K562 (cell line): ENCODE data around the gene SLC33A1. TPM values are rescaled to one million over a fixed set of nuclear protein-coding genes. Genes with fewer than 3 reads are reported as not detected.
A peak's percentile ranks its signal among the peaks of the same experiment; 100 is the strongest.

Experiments
- FOXP1 ChIP-seq: sonication (generic); formaldehyde crosslinking; IDR thresholded peaks from 2 replicates; pipeline ENCODE4 v1.8.0; 2022; ENCODE audit warnings: mild to moderate bottlenecking, missing genetic modification reagents
- KLF1 ChIP-seq: fragments of 450-650 bp; IDR thresholded peaks from 2 replicates; pipeline ENCODE4 v1.6.1; 2016; ENCODE audit warnings: missing genetic modification characterization, missing compliant biosample characterization
- LCOR ChIP-seq: sonication (generic); formaldehyde crosslinking; IDR thresholded peaks from 2 replicates; pipeline ENCODE4 v1.8.0; 2022; ENCODE audit warnings: mild to moderate bottlenecking, missing genetic modification reagents
- NR2C1 ChIP-seq, 2 experiments: fragments of 450-650 bp; IDR thresholded peaks; 2 replicates each; pipeline ENCODE4 v1.6.1; 2017; ENCODE audit warnings: mild to moderate bottlenecking in 2 of 2, antibody characterized with exemption in 1 of 2, inconsistent platforms in 1 of 2, missing compliant biosample characterization in 1 of 2, missing genetic modification characterization in 1 of 2
- POLR2A ChIP-seq: fragments of 450-650 bp; conservative IDR thresholded peaks from 2 replicates; pipeline ENCODE4 v1.6.1; 2016
- RBBP5 ChIP-seq: fragments of 200-600 bp; sonication (generic); IDR thresholded peaks from 2 replicates; pipeline ENCODE4 v1.6.1; 2012; ENCODE audit warnings: borderline replicate concordance, mild to moderate bottlenecking, low read length, control low read depth, inconsistent platforms; ENCODE audit not compliant: insufficient read depth, poor library complexity, severe bottlenecking
- RBM25 ChIP-seq: fragments of 200-400 bp; formaldehyde crosslinking; IDR thresholded peaks from 2 replicates; pipeline ENCODE4 v1.6.1; 2018; ENCODE audit warnings: low read length, low read depth, moderate library complexity; ENCODE audit not compliant: severe bottlenecking
- RHOXF2B ChIP-seq: fragments of 250-450 bp; sonication (Bioruptor Pico); conservative IDR thresholded peaks from 2 replicates; pipeline ENCODE4 v1.5.1; 2021
- SREBF1 ChIP-seq: fragments of 150-350 bp; IDR thresholded peaks from 2 replicates; pipeline ENCODE4 v1.6.1; 2014; ENCODE audit warnings: antibody characterized with exemption, low read depth, low read length, borderline replicate concordance
- SREBF2 ChIP-seq: sonication (generic); formaldehyde crosslinking; IDR thresholded peaks from 2 replicates; pipeline ENCODE4 v1.4.0; 2020; ENCODE audit warnings: mild to moderate bottlenecking, missing genetic modification reagents
- ZNF274 ChIP-seq: IDR thresholded peaks from 2 replicates; pipeline ENCODE4 v1.6.1; 2011; ENCODE audit warnings: low read depth, mild to moderate bottlenecking, low read length, moderate library complexity, borderline replicate concordance
- ZNF384 ChIP-seq: IDR thresholded peaks from 2 replicates; pipeline ENCODE4 v1.6.1; 2012; ENCODE audit warnings: low read depth, low read length, improper control_type of control experiment
- polyA plus RNA-seq, 8 experiments: library from polyadenylated mRNA; depleted of rRNA in 4 of 8; stranded (reverse) in 5 of 8; unstranded in 3 of 8; fragments of >200 nt; fragmentation: Nextera tagmentation in 2 of 8; fragmentation: Illumina TruSeq in 1 of 8; extraction: Ambion mirVana in 2 of 8; extraction: Trizol in 1 of 8; gene quantifications; 2 replicates each; pipeline versions ENCODE4 v1.2.1 to v1.2.3, GENCODE V29; 2011 to 2014; ENCODE audit warnings: inconsistent platforms in 1 of 8, missing spikeins in 1 of 8
- total RNA-seq, 7 experiments: library from RNA; depleted of rRNA in 6 of 7; stranded (reverse); fragments of >200 nt in 6 of 7; fragmentation: Illumina TruSeq in 2 of 7; extraction: Trizol in 2 of 7; gene quantifications; 2 replicates each; pipeline versions ENCODE4 v1.2.1 to v1.2.3, GENCODE V29; 2011 to 2021; ENCODE audit warnings: low replicate concordance in 1 of 7
- TF ChIP-seq, protein P1 (sequence below): fragments of 450-650 bp; formaldehyde crosslinking; IDR thresholded peaks from 2 replicates; pipeline ENCODE4 v1.4.0; 2020; ENCODE audit warnings: mild to moderate bottlenecking, moderate library complexity
- TF ChIP-seq, protein P2 (sequence below): sonication (generic); formaldehyde crosslinking; IDR thresholded peaks from 2 replicates; pipeline ENCODE4 v1.8.0; 2023; ENCODE audit warnings: mild to moderate bottlenecking, missing genetic modification reagents
- TF ChIP-seq, protein P3 (sequence below): fragments of 250-450 bp; sonication (Bioruptor Pico); IDR thresholded peaks from 2 replicates; pipeline ENCODE4 v1.4.0; 2020; ENCODE audit warnings: mild to moderate bottlenecking, moderate library complexity
- TF ChIP-seq, protein P4 (sequence below): fragments of 450-650 bp; IDR thresholded peaks from 2 replicates; pipeline ENCODE4 v1.6.1; 2018; ENCODE audit not compliant: partially characterized antibody

The SLC33A1 gene
- total and polyA plus RNA-seq, 9 of the 15 experiments (the other 6 are each of a cell fraction or from before 2014, with no cell fraction given) = 6.2 to 26.8 (median 19.6) TPM

DNA sequence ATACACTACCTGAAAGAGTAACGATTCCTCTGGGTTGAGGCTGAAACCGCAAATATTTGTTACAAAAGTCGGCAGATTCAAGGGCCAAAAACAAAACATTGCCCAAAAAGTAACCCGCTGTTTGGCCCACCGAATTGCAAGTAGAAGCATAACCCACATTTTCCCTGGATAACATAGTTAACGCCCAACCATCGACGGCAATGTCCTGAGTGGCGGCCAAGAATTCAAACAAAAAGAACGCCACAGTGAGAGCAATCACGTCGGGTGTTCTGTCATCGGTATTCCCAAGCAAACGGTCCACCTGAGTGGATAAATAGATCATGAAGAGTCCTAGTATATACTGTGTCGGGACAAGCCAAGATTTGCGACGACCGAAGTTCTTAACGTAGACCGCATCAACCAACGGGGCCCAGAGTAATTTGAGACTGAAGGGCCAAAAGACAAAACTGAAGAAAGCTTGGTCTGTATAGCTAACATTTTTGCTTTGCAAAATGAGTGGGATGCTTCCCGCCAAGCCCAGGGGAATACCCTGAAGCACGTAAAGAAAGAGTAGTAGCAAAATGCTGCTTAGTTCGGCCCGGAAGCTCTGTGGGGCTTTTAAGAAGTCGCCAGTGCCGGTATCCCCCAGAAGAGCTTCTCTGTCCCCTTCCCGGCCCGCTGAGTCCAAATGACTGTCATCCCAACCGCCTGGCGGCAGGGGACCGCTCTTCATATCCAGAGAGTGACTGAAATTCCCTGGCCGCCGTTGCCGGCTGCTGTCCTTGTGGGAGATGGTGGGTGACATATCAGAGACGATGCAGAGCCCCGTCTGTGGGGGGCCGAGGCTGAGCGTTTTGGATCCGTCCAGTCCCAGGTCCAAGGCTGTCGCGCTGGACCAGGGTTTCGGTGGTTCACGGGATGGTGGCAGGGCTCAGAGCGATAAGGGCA lies 750 bp downstream of the SLC33A1 start (continued):
- TF ChIP-seq, protein P1, sequence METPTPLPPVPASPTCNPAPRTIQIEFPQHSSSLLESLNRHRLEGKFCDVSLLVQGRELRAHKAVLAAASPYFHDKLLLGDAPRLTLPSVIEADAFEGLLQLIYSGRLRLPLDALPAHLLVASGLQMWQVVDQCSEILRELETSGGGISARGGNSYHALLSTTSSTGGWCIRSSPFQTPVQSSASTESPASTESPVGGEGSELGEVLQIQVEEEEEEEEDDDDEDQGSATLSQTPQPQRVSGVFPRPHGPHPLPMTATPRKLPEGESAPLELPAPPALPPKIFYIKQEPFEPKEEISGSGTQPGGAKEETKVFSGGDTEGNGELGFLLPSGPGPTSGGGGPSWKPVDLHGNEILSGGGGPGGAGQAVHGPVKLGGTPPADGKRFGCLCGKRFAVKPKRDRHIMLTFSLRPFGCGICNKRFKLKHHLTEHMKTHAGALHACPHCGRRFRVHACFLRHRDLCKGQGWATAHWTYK = no peak
- TF ChIP-seq ZNF384 (no peak), RBBP5 (no peak), LCOR (CRISPR knock-in tag) (no peak), SREBF2 (CRISPR knock-in tag) (no peak), SREBF1 (no peak), RBM25 (no peak), NR2C1 (IDR thresholded peaks at IDR 0.05) (no peak), NR2C1 (tag; IDR thresholded peaks at IDR 0.05) (no peak), ZNF274 (no peak), FOXP1 (CRISPR knock-in tag) (peak; percentile 17; the same call in 1 of the 2 replicates), KLF1 (no peak), POLR2A (no peak), RHOXF2B (no peak)
- TF ChIP-seq, protein P2, sequence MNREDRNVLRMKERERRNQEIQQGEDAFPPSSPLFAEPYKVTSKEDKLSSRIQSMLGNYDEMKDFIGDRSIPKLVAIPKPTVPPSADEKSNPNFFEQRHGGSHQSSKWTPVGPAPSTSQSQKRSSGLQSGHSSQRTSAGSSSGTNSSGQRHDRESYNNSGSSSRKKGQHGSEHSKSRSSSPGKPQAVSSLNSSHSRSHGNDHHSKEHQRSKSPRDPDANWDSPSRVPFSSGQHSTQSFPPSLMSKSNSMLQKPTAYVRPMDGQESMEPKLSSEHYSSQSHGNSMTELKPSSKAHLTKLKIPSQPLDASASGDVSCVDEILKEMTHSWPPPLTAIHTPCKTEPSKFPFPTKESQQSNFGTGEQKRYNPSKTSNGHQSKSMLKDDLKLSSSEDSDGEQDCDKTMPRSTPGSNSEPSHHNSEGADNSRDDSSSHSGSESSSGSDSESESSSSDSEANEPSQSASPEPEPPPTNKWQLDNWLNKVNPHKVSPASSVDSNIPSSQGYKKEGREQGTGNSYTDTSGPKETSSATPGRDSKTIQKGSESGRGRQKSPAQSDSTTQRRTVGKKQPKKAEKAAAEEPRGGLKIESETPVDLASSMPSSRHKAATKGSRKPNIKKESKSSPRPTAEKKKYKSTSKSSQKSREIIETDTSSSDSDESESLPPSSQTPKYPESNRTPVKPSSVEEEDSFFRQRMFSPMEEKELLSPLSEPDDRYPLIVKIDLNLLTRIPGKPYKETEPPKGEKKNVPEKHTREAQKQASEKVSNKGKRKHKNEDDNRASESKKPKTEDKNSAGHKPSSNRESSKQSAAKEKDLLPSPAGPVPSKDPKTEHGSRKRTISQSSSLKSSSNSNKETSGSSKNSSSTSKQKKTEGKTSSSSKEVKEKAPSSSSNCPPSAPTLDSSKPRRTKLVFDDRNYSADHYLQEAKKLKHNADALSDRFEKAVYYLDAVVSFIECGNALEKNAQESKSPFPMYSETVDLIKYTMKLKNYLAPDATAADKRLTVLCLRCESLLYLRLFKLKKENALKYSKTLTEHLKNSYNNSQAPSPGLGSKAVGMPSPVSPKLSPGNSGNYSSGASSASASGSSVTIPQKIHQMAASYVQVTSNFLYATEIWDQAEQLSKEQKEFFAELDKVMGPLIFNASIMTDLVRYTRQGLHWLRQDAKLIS (CRISPR knock-in tag) = no peak; the same call in 1 of the 2 replicates
- TF ChIP-seq, protein P3, sequence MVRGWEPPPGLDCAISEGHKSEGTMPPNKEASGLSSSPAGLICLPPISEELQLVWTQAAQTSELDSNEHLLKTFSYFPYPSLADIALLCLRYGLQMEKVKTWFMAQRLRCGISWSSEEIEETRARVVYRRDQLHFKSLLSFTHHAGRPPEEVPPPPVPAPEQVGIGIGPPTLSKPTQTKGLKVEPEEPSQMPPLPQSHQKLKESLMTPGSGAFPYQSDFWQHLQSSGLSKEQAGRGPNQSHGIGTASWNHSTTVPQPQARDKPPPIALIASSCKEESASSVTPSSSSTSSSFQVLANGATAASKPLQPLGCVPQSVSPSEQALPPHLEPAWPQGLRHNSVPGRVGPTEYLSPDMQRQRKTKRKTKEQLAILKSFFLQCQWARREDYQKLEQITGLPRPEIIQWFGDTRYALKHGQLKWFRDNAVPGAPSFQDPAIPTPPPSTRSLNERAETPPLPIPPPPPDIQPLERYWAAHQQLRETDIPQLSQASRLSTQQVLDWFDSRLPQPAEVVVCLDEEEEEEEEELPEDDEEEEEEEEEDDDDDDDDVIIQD (CRISPR knock-in tag) = no peak
- TF ChIP-seq, protein P4, sequence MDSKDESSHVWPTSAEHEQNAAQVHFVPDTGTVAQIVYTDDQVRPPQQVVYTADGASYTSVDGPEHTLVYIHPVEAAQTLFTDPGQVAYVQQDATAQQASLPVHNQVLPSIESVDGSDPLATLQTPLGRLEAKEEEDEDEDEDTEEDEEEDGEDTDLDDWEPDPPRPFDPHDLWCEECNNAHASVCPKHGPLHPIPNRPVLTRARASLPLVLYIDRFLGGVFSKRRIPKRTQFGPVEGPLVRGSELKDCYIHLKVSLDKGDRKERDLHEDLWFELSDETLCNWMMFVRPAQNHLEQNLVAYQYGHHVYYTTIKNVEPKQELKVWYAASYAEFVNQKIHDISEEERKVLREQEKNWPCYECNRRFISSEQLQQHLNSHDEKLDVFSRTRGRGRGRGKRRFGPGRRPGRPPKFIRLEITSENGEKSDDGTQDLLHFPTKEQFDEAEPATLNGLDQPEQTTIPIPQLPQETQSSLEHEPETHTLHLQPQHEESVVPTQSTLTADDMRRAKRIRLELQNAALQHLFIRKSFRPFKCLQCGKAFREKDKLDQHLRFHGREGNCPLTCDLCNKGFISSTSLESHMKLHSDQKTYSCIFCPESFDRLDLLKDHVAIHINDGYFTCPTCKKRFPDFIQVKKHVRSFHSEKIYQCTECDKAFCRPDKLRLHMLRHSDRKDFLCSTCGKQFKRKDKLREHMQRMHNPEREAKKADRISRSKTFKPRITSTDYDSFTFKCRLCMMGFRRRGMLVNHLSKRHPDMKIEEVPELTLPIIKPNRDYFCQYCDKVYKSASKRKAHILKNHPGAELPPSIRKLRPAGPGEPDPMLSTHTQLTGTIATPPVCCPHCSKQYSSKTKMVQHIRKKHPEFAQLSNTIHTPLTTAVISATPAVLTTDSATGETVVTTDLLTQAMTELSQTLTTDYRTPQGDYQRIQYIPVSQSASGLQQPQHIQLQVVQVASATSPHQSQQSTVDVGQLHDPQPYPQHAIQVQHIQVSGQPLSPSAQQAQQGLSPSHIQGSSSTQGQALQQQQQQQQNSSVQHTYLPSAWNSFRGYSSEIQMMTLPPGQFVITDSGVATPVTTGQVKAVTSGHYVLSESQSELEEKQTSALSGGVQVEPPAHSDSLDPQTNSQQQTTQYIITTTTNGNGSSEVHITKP = no peak
